Activated CD8-positive, alpha-beta T cell treated with anti-CD3 and anti-CD28 coated beads, Interleukin-2, amount 10 ng/mL, durations not matched to agents 7 days and 5 days (primary cell): ENCODE measurements around the gene USP7. TPM values are rescaled to one million over a fixed set of nuclear protein-coding genes. Genes with fewer than 3 reads are reported as not detected.
A peak's percentile ranks its signal among the peaks of the same experiment; 100 is the strongest.

Experiments
- ATAC-seq: fragments of 150-1000 bp; cut with Tn5 transposase; one replicate; pipeline ENCODE4 v1.10.0; 2021; ENCODE audit warnings: moderate library complexity
- CTCF ChIA-PET: fragments of 350-600 bp; sonication (Branson Sonifier 250); formaldehyde crosslinking; loops from one replicate; lab custom pipeline; 2021; ENCODE audit warnings: antibody characterized with exemption; lab: Charles Lee
- POLR2A ChIA-PET: fragments of 350-600 bp; sonication (Branson Sonifier 250); formaldehyde crosslinking; loops from one replicate; lab custom pipeline; 2021; ENCODE audit warnings: antibody characterized with exemption; lab: Charles Lee
- DNase-seq: peaks from one replicate; pipeline ENCODE4 v3.0.0-alpha.2; 2020
- H3K27ac Mint-ChIP-seq: one replicate; pipeline ENCODE4 v1.8.0; 2021; ENCODE audit warnings: mild to moderate bottlenecking, mixed read lengths
- H3K27me3 Mint-ChIP-seq: one replicate; pipeline ENCODE4 v1.8.0; 2021; ENCODE audit warnings: low read depth, mixed read lengths
- H3K36me3 Mint-ChIP-seq: one replicate; pipeline ENCODE4 v1.8.0; 2021; ENCODE audit warnings: low read depth, mixed read lengths
- H3K4me1 Mint-ChIP-seq: one replicate; pipeline ENCODE4 v1.8.0; 2021; ENCODE audit warnings: low read depth, mixed read lengths
- H3K4me3 Mint-ChIP-seq: one replicate; pipeline ENCODE4 v1.8.0; 2021; ENCODE audit warnings: mild to moderate bottlenecking, mixed read lengths
- H3K9me3 Mint-ChIP-seq: one replicate; pipeline ENCODE4 v1.8.0; 2022; ENCODE audit warnings: mixed read lengths; ENCODE audit not compliant: insufficient read depth
- total RNA-seq, 2 experiments: library from RNA; stranded (reverse); gene quantifications; one replicate each; pipeline ENCODE4 v1.2.3, GENCODE V29; 2021

USP7 gene
- total RNA-seq, 2 experiments from 2014 or later = 134 to 144 TPM

DNA sequence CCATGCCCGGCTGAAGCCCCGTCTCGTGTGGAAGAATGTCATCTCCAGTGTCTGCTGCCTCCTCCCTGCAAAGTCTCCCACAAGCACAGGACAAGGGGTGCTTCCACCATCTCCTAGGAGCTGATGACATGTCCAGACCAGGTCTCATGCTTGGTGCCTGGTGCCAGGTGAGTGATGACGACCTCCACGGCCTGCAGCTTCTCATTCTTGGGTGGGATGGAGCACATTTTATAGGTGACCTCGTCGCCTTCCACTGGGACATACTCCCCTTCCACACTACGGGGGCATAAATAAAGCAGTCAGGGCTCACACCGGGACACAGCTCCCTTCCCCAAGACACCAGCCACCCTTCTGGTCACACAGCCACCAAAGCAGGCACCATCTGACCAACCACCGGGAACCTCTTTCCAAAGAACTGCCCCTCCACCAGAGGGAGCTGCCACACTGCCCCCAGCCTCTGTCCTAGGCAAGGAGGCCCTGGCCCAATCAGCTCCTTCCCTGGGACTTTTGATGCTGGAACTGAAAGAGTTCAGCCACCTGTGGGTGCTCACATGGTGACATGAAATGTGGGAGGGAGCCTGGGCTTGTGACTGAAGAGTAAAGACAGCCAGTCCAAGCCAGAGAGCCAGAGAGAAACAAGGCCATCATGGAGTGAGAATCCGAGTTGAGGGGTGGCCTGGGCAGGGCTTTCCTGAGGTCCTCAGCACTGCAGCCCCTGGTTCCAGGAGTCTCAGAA lies 108.5 kb downstream of the USP7 start:
- Mint-ChIP-seq H3K9me3 (no peaks in the 10 kb centered on the region), H3K4me1 (peaks cover 61% of the 10 kb centered on the region), H3K27me3 (no peaks in the 10 kb centered on the region), H3K4me3 (no peak overlapping the region), H3K27ac (peak overlapping the region; percentile 68), H3K36me3 (peaks cover 73% of the 10 kb centered on the region)
- DNase-seq = no peak
- ATAC-seq = no peak
- CTCF ChIA-PET = interaction anchor here (0.6 to 2.0 kb wide), 5 partner anchors 19 to 213 kb away, joined by 3 to 5 read pairs (median 3); no protein-coding TSS in a partner anchor
- POLR2A ChIA-PET = interaction anchor here (0.7 to 3.9 kb wide), 4 partner anchors 9 to 38 kb away, joined by 3 to 20 read pairs (median 5); partner anchors contain the start of gene CARHSP1

DNA sequence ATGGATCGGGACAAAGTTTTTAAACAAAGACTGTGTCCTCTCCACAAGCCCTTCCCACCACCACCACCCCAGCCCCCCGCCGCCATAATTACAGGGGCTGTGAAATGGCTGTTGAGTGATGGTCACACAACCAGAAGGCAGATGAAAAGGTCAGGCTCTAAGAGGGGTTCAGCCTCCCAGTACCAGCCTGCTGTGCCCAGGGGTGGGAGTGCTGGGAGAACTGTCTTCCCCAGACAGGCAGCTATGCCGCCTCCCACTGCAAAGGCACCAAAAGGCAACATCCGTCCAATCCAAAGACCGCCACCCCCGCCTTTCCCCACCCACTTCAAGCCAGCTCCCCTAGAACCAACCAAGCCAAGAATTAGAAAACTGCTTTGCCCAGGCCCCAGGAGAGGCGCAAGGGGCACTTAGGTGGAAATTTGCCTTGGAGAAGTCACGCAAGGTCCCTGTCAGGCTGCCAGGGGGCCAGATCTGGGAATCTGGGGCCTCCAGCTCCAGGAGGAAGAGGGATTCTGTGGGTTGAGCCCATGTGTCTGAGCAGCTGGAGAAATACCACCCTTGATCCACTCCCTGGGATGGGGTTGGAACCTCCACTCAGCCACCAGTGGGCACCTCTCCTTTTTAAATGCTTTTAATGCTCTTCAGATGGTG lies 109.3 kb downstream of the USP7 start:
- Mint-ChIP-seq H3K36me3 (peaks cover 76% of the 10 kb centered on the region), H3K4me1 (peaks cover 62% of the 10 kb centered on the region), H3K27ac (peak overlapping the region; percentile 68), H3K27me3 (no peaks in the 10 kb centered on the region), H3K9me3 (no peaks in the 10 kb centered on the region), H3K4me3 (no peak overlapping the region)
- ATAC-seq (no peak), DNase-seq (no peak)
- ChIA-PET CTCF (interaction anchor here (0.7 to 2.0 kb wide), 5 partner anchors 9 to 54 kb away, joined by 3 to 6 read pairs (median 4); partner anchors contain the start of gene CARHSP1), POLR2A (interaction anchor here (0.7 to 3.9 kb wide), 5 partner anchors 9 to 37 kb away, joined by 3 to 20 read pairs (median 3); partner anchors contain the start of gene CARHSP1)

DNA sequence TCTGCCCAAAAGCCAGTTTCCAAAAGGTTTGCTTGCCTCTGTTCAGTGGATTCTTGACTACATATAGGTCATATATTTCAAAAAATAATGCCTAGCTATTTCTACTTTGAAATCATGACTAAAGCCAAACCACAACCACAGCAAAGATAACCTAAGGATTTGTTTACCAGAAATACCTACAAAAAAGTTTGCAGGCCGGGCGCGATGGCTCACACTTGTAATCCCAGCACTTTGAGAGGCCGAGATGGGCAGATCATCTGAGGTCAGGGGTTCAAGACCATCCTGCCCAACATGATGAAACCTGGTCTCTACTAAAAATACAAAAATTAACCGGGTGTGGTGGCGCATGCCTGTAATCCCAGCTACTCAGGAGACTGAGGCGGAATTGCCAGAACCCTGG lies 110.1 kb downstream of the USP7 start:
- H3K36me3 Mint-ChIP-seq = peaks cover 75% of the 10 kb centered on the region
- no peaks in the 10 kb centered on the region for H3K27me3 Mint-ChIP-seq
- no peak for ATAC-seq
- H3K4me1 Mint-ChIP-seq = peaks cover 61% of the 10 kb centered on the region
- ChIA-PET CTCF (interaction anchor here (0.8 to 1.7 kb wide), 4 partner anchors 10 to 27 kb away, joined by 3 to 6 read pairs (median 4); partner anchors contain the start of gene CARHSP1), POLR2A (interaction anchor here (1.1 to 3.9 kb wide), 4 partner anchors 12 to 55 kb away, joined by 3 to 20 read pairs (median 4); partner anchors contain the start of gene CARHSP1)
- H3K4me3 Mint-ChIP-seq = no peak overlapping the region
- no peaks in the 10 kb centered on the region for H3K9me3 Mint-ChIP-seq
- H3K27ac Mint-ChIP-seq = peak overlapping the region; percentile 5
- no peak for DNase-seq

DNA sequence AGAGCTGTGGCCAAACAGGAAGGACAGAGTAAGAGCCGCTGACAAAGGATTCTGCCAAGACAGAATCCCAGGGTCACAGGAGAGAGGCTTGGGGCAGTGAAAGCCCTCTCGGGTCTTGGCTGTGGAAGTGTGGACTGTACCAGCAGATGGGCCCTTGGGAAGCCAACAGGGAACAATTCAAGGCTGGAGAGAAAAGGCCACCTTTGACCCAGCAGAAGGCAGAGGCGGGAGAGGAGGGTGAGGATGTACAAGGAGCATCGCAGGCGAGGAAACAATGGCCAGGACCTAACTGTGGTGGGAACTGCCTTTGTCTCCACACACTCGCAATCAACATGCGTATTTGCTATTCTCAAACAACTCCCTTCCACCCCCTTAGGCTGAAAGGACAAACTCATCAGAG lies 110.6 kb downstream of the USP7 start:
- no peaks in the 10 kb centered on the region for H3K9me3 Mint-ChIP-seq
- peaks cover 60% of the 10 kb centered on the region for H3K4me1 Mint-ChIP-seq
- ChIA-PET POLR2A (interaction anchor here (1.1 to 3.9 kb wide), 3 partner anchors 16 to 55 kb away, joined by 3 to 20 read pairs (median 4); partner anchors contain the start of gene CARHSP1), CTCF (interaction anchor here (0.8 to 1.7 kb wide), 3 partner anchors 16 to 27 kb away, joined by 4 to 6 read pairs (median 4); partner anchors contain the start of gene CARHSP1)
- peaks cover 72% of the 10 kb centered on the region for H3K36me3 Mint-ChIP-seq
- peak overlapping the region; percentile 5 for H3K27ac Mint-ChIP-seq
- no peak for ATAC-seq
- no peaks in the 10 kb centered on the region for H3K27me3 Mint-ChIP-seq
- H3K4me3 Mint-ChIP-seq = no peak overlapping the region
- DNase-seq = no peak

DNA sequence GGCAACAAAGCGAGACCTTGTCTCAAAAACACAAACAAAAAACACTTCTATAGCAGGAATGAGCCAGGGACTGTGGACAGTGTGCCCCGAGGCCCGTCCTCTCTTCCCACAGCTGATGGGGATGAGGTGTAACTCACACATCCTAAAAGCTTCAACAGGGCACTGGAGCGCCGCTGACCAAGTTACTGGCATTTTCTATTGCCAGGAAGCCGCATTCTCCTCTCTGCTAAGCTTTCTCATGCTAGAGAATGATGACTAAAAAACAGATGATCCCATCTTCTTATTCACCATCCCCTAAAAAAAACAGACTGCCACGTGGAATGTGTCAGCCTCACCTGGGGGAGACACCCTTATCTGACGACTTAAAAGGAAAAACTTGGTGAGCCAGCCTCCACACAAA lies 111.2 kb downstream of the USP7 start:
- ChIA-PET CTCF (interaction anchor here (1.3 to 1.7 kb wide), 2 partner anchors 16 to 28 kb away, joined by 4 to 6 read pairs; partner anchors contain the start of gene CARHSP1), POLR2A (interaction anchor here (1.1 to 2.8 kb wide), 3 partner anchors 16 to 54 kb away, joined by 3 to 10 read pairs (median 4); partner anchors contain the start of gene CARHSP1)
- Mint-ChIP-seq H3K36me3 (peaks cover 74% of the 10 kb centered on the region), H3K27ac (no peak overlapping the region), H3K27me3 (no peaks in the 10 kb centered on the region), H3K4me3 (no peak overlapping the region), H3K9me3 (no peaks in the 10 kb centered on the region), H3K4me1 (peaks cover 56% of the 10 kb centered on the region)
- DNase-seq (no peak), ATAC-seq (no peak)

DNA sequence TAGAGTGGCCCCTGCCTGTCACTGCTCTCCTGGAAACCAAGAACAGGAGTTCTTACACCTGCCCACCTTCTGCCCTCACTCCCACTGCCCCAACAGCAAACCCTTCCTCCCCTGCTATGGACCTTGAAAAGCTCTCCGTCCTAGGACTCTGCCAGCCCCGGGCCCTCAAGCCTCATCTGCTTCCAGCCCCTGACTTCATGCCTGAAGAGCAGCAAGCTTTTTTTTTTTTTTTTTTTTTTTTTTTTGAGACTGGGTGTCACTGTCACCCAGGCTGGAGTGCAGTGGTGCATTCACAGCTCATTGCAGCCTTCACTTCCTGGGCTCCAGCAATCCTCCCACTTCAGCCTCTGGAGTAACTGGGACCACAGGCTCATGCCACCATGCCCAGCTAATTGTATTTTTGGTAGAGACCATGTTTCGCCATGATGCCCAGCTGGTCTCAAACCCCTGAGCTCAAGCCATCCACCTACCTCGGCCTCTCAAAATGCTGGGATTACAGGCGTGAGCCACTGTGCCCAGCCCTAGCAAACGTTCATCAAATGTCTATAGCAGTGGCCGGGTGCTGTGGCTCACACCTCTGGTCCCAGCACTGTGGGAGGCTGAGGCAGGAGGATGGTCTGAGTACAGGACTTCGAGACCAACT lies 111.8 kb downstream of the USP7 start:
- ChIA-PET CTCF (interaction anchor here (1.1 to 2.0 kb wide), 3 partner anchors 28 to 85 kb away, joined by 4 to 9 read pairs (median 4); no protein-coding TSS in a partner anchor), POLR2A (interaction anchor here (2.8 kb wide), 1 partner anchor 17 kb away, joined by 10 read pairs; the partner anchor contains the start of gene CARHSP1)
- H3K27me3 Mint-ChIP-seq = no peaks in the 10 kb centered on the region
- DNase-seq (no peak), ATAC-seq (no peak)
- peak overlapping the region; percentile 55 for H3K27ac Mint-ChIP-seq
- peaks cover 54% of the 10 kb centered on the region for H3K4me1 Mint-ChIP-seq
- H3K36me3 Mint-ChIP-seq = peaks cover 77% of the 10 kb centered on the region
- H3K4me3 Mint-ChIP-seq = no peak overlapping the region
- no peaks in the 10 kb centered on the region for H3K9me3 Mint-ChIP-seq

DNA sequence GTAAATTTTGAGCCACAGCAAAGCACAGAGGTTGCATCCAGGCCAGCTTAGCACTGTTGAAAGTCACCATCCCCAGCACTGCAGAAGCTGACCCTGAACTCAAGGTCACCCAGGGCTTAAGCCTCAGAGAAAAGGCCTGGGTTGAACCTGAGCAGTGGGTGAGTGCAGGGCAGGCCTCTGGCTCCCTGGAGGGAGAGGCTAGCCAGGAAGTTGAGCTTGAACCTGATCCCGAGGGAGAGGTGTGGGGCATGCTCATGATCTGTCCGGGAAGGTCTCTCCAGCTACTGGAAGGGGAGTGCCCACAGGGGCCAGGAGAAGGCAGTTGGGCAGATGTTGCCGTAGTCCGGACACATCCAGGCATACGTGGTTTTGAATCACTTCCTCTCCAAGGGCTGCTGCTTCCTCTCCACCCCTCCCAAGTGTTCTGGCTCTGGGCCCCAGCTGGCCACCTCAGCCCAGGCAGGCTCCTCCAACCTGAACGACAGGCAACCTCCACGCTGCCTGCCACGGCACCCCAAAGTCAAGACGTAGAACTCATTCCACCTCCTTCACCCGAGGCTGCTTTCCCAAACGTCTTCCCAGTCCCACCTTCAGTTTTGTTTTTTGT lies 113.3 kb downstream of the USP7 start:
- Mint-ChIP-seq H3K4me3 (peak overlapping the region; percentile 34), H3K36me3 (peaks cover 65% of the 10 kb centered on the region), H3K27ac (peak overlapping the region; percentile 86)

DNA sequence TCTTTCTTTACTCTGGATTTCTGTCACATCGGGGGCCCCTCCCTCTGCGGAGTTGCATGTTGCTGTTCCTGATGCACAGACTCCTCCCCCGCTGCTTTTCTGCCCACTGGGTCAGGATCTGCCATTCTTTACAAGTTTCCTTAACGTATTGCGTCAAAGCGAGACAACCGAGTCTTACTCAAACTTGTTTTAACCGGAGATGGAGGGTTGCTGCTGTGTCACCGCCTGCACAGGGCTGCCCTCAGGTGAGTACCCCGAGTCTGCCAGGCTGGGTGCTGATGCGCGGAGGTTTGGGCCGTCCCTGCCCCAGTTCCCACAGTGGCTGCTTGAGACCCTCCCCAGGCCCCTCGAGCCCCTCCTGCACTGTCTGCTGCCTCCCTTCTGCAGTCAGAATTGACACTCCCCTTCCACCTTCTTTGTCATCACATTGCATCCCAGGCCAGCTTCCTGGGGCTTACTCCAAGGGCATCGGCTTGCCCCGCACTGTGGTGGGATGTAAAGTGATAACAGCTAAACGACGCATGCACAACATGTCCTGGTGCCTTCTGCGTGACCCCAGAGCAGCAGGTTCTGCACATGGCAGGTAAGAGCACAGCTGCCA lies 114.2 kb downstream of the USP7 start:
- CTCF ChIA-PET = interaction anchor here (1.3 to 1.6 kb wide), 2 partner anchors 24 to 87 kb away, joined by 3 read pairs; no protein-coding TSS in a partner anchor
- ATAC-seq (no peak), DNase-seq (no peak)
- peaks cover 65% of the 10 kb centered on the region for H3K36me3 Mint-ChIP-seq
- H3K27me3 Mint-ChIP-seq = no peaks in the 10 kb centered on the region
- H3K4me1 Mint-ChIP-seq = peaks cover 37% of the 10 kb centered on the region
- POLR2A ChIA-PET = interaction anchor here (0.6 to 2.8 kb wide), 4 partner anchors 18 to 163 kb away, joined by 3 to 10 read pairs (median 4); partner anchors contain the start of gene CARHSP1
- peak overlapping the region; percentile 47 for H3K27ac Mint-ChIP-seq
- H3K9me3 Mint-ChIP-seq = no peaks in the 10 kb centered on the region
- H3K4me3 Mint-ChIP-seq = no peak overlapping the region

More for the DNA sequence above, 113.3 kb downstream of the USP7 start:
- POLR2A ChIA-PET = interaction anchor here (0.6 to 2.8 kb wide), 6 partner anchors 17 to 162 kb away, joined by 3 to 10 read pairs (median 3); partner anchors contain the start of gene CARHSP1
- Mint-ChIP-seq H3K9me3 (no peaks in the 10 kb centered on the region), H3K27me3 (no peaks in the 10 kb centered on the region), H3K4me1 (peaks cover 45% of the 10 kb centered on the region)
- CTCF ChIA-PET = interaction anchor here (1.6 to 2.0 kb wide), 2 partner anchors 23 to 30 kb away, joined by 3 to 9 read pairs; no protein-coding TSS in a partner anchor
- no peak for ATAC-seq
- no peak for DNase-seq

DNA sequence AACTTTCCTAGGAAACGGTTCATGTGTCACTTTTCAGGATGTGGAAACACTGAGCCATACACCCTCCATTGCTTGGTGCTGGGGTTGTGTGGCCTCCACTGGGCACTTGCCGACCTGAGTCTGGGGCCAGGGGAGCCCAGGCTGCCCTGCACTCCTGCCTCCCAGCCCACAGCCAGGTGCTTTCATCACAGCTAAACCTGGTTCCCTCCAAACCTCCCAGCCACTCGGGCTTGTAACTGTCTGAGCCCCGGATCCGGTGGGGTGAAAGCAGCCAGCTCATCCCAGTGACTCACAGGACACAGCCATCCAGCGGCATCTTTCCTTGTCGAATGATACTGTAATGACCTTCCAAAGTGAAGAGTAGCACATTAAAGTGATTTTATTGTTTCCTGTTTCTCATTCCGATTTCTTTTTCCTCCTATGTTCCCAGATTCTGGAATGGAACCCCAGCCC lies 114.7 kb downstream of the USP7 start:
- POLR2A ChIA-PET = interaction anchor here (0.6 to 1.0 kb wide), 2 partner anchors 10 to 20 kb away, joined by 3 to 4 read pairs; partner anchors contain the start of gene CARHSP1
- CTCF ChIA-PET = interaction anchor here (1.3 kb wide), 1 partner anchor 87 kb away, joined by 3 read pairs; no protein-coding TSS in a partner anchor
- DNase-seq = no peak
- peaks cover 32% of the 10 kb centered on the region for H3K4me1 Mint-ChIP-seq
- H3K9me3 Mint-ChIP-seq = no peaks in the 10 kb centered on the region
- no peak for ATAC-seq
- no peaks in the 10 kb centered on the region for H3K27me3 Mint-ChIP-seq
- peak overlapping the region; percentile 47 for H3K27ac Mint-ChIP-seq
- no peak overlapping the region for H3K4me3 Mint-ChIP-seq
- H3K36me3 Mint-ChIP-seq = peaks cover 63% of the 10 kb centered on the region
